ENCODE measurements around the gene TTLL9. TPM values are rescaled to one million over a fixed set of nuclear protein-coding genes. Genes with fewer than 3 reads are reported as not detected.
A peak's percentile ranks its signal among the peaks of the same experiment; 100 is the strongest.

The TTLL9 gene
- total and polyA plus RNA-seq, 8 donors = 0.20 to 6.2 (median 2.3) TPM

DNA sequence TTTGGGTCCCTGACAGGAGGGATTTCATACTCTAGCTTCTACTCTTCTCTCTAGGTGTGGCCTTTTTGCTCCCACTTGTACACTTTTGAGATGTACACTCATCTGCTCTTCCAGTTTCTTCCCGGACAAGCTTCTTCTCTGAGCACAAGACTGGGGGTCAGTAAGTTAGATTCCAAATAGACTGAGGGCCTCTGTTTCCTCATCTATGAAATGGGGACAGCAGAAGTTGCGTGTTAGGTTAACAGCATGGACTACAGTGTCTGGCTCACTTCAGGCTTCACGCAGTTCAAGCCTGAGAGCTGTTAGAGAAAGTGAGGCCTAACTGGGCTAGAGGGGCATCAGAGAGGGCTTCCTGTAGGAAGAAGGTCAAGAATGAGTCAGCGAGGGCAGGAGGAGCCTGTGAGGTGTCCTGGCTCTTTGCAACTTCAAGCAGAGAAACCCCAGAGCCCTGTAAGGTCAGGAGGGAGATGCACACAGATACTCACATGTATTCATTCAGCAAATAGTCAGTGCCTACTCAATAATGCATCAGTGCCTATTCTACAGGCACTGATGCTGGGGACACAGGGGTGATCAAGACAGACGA, 118.1 kb downstream of the TTLL9 start:
- no peak overlapping the region for H3K4me3 ChIP-seq
- no peaks in the 10 kb centered on the region for H3K4me1 ChIP-seq
- no peaks in the 10 kb centered on the region for H3K36me3 ChIP-seq
- intact Hi-C loops (cut with DNase I) = no loop called here
- TF ChIP-seq, protein P1, sequence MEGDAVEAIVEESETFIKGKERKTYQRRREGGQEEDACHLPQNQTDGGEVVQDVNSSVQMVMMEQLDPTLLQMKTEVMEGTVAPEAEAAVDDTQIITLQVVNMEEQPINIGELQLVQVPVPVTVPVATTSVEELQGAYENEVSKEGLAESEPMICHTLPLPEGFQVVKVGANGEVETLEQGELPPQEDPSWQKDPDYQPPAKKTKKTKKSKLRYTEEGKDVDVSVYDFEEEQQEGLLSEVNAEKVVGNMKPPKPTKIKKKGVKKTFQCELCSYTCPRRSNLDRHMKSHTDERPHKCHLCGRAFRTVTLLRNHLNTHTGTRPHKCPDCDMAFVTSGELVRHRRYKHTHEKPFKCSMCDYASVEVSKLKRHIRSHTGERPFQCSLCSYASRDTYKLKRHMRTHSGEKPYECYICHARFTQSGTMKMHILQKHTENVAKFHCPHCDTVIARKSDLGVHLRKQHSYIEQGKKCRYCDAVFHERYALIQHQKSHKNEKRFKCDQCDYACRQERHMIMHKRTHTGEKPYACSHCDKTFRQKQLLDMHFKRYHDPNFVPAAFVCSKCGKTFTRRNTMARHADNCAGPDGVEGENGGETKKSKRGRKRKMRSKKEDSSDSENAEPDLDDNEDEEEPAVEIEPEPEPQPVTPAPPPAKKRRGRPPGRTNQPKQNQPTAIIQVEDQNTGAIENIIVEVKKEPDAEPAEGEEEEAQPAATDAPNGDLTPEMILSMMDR (IDR thresholded peaks at IDR 0.05) = no peak
- H3K27me3 ChIP-seq = peaks cover under 1 to 6% of the 10 kb centered on the region in 2 donors
- DNase-seq (no peak), ATAC-seq (no peak)
- H3K9me3 ChIP-seq = no peaks in the 10 kb centered on the region
- no peak overlapping the region for H3K27ac ChIP-seq

DNA sequence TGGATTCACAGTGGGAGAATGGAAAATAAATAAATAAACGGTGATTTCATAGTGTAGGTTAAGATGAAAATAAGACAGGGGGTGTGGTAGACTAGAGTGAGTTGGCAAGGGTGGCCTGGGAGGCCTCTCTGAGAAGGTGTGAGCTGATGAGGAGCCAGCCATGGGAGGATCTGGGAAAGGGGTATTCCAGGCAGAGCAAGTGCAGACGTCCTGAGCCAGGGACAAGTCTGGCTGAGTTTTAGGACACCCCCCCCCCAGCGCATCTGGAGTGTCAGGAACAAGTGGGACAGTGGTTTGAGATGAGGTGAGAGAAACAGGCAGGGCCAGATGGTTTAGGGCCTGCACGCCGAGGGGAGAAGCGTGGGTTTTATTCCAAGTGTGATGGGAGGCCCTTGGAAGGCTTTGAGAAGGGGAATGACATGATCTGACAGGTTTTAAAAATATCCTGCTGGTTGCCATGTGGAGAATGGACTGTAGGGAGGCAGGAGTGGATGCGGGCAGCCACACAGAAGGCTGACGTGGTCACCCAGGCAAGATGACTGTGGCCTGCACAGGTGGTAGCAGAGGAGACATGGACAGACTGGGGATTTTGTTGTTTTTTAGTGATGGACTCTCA, 118.7 kb downstream of the TTLL9 start:
- TF ChIP-seq, protein P1 (IDR thresholded peaks at IDR 0.05) = no peak
- H3K4me3 ChIP-seq = no peak overlapping the region
- no peaks in the 10 kb centered on the region for H3K9me3 ChIP-seq
- H3K27me3 ChIP-seq = peaks cover 6 to 12% of the 10 kb centered on the region in 2 donors
- H3K4me1 ChIP-seq = no peaks in the 10 kb centered on the region
- DNase-seq = no peak
- intact Hi-C loops (cut with DNase I) = no loop called here
- no peak overlapping the region for H3K27ac ChIP-seq
- no peaks in the 10 kb centered on the region for H3K36me3 ChIP-seq
- ATAC-seq = no peak

DNA sequence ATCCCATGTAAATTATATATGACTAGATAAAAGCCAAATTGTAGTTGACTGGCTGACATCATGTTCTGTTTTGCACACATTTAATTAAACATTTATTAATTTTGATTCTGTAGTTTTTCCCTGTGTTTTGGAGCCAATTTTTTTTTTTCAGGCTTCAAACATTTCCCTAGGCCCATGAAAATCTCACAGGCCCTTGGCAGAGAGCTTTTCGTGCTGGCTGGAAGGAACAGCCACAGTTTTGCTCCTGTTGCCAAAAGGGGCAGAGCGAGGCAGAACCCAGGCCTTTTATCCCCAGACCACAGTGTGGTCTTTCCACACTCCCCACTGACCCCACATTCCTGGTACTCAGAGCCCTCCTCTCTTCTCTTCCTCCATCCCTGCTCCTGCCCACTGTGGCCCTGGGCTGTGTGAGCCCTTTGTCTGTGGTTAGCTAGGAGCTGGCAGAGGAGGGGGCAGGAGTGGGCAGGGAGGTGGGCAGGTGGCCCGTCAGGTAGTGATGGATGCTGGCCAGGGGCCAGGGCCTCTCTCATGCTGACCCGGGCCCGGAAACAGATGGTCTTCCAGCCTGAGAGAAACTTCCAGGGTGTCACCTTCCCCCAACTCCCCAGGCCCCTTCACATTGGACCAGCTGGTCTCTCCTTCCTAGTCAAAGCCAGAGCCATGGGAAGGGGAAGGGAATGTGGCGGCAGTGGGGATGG, 120.4 kb downstream of the TTLL9 start:
- DNase-seq (peak in 1 of 4 donors; percentile 9), ATAC-seq (no peak)
- TF ChIP-seq, protein P1 (IDR thresholded peaks at IDR 0.05) = no peak
- H3K4me1 ChIP-seq = peaks cover 0 to 5% of the 10 kb centered on the region in 2 donors
- H3K27ac ChIP-seq = no peak overlapping the region
- intact Hi-C loops (cut with DNase I) = no loop called here
- H3K4me3 ChIP-seq = no peak overlapping the region
- H3K9me3 ChIP-seq = no peaks in the 10 kb centered on the region
- no peaks in the 10 kb centered on the region for H3K36me3 ChIP-seq
- peaks cover 19 to 28% of the 10 kb centered on the region in 2 donors for H3K27me3 ChIP-seq

DNA sequence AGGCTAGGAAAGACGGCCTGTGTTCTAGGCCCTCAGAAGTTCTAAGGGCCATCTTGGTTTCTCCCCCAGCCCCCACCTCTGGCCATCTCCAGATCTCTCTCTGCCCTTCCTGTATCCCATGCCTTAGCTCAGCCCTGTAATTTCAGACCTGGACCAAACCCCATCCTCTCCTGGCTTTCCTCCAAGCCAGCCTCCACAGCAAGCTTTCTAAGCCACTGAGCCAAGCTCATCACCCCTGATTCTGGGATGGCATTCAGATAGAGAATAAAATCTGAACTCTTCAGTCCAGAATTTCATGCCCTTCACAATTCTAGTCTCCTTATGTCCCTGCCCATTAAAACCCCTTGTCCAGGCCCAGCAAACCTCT, 120.9 kb downstream of the TTLL9 start:
- peaks cover 0 to 5% of the 10 kb centered on the region in 2 donors for H3K4me1 ChIP-seq
- intact Hi-C loops (cut with DNase I) = no loop called here
- no peaks in the 10 kb centered on the region for H3K36me3 ChIP-seq
- DNase-seq = no peak
- TF ChIP-seq, protein P1 (IDR thresholded peaks at IDR 0.05) = no peak
- ATAC-seq = no peak
- peaks cover 19 to 34% of the 10 kb centered on the region in 2 donors for H3K27me3 ChIP-seq
- no peaks in the 10 kb centered on the region for H3K9me3 ChIP-seq
- H3K4me3 ChIP-seq = no peak overlapping the region
- H3K27ac ChIP-seq = no peak overlapping the region

DNA sequence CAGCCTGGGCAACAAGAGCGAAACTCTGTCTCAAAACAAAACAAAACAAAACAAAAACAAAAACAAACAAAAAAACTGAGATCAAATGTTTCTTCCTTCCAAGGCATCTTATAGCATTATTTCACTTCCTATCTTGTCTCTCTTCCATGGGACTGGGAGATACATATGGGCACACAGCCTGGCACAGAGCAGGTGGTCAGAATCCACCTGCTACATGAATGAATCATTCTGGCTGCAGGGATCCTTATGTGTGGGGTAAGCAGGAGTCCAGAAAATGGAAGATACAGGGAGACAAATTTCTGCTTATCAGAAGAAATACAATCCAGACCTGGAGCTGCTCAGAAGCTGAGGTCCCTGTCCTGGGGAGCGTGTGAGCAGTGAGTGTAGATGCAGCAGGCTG, 121.7 kb downstream of the TTLL9 start:
- ATAC-seq = no peak
- TF ChIP-seq, protein P1 (IDR thresholded peaks at IDR 0.05) = no peak
- no peak overlapping the region for H3K27ac ChIP-seq
- H3K4me1 ChIP-seq = peaks cover 0 to 5% of the 10 kb centered on the region in 2 donors
- no peaks in the 10 kb centered on the region for H3K9me3 ChIP-seq
- no peak overlapping the region for H3K4me3 ChIP-seq
- no peak for DNase-seq
- no peaks in the 10 kb centered on the region for H3K36me3 ChIP-seq
- intact Hi-C loops (cut with DNase I) = no loop called here
- H3K27me3 ChIP-seq = peaks cover 19 to 41% of the 10 kb centered on the region in 2 donors
